Activated naive CD4-positive, alpha-beta T cell treated with anti-CD3 and anti-CD28 coated beads, Interleukin-2, amount 10 ng/mL, durations not matched to agents 7 days and 5 days (primary cell): Measurements from ENCODE around the gene APC2.

Experiments used
- CTCF ChIA-PET: fragments of 350-600 bp; sonication (Branson Sonifier 250); formaldehyde crosslinking; loops from one replicate; lab custom pipeline; 2021; ENCODE audit warnings: antibody characterized with exemption; lab: Charles Lee
- DNase-seq: peaks from one replicate; pipeline ENCODE4 v3.0.0-alpha.2; 2020
- H3K27ac Mint-ChIP-seq: one replicate; pipeline ENCODE4 v1.8.0; 2021; ENCODE audit warnings: mild to moderate bottlenecking, moderate library complexity, mixed read lengths
- H3K27me3 Mint-ChIP-seq: one replicate; pipeline ENCODE4 v1.8.0; 2021; ENCODE audit warnings: mild to moderate bottlenecking, mixed read lengths
- H3K36me3 Mint-ChIP-seq: one replicate; pipeline ENCODE4 v1.8.0; 2021; ENCODE audit warnings: mixed read lengths
- H3K4me1 Mint-ChIP-seq: one replicate; pipeline ENCODE4 v1.8.0; 2021; ENCODE audit warnings: mixed read lengths
- H3K4me3 Mint-ChIP-seq: one replicate; pipeline ENCODE4 v1.8.0; 2021; ENCODE audit warnings: mild to moderate bottlenecking, moderate library complexity, mixed read lengths
- H3K9me3 Mint-ChIP-seq: one replicate; pipeline ENCODE4 v1.8.0; 2021; ENCODE audit warnings: mixed read lengths

Gene APC2

GRCh38 chr19:1455336-1456120 lies 5.6 kb downstream of the APC2 start:
- H3K9me3 Mint-ChIP-seq = no peaks in the 10 kb centered on the region
- H3K27ac Mint-ChIP-seq = no peak overlapping the region
- no peaks in the 10 kb centered on the region for H3K36me3 Mint-ChIP-seq
- H3K4me1 Mint-ChIP-seq = peaks cover 18% of the 10 kb centered on the region
- no peak overlapping the region for H3K4me3 Mint-ChIP-seq
- CTCF ChIA-PET = interaction anchor here (1.3 to 3.0 kb wide), 2 partner anchors 10 to 15 kb away, joined by 3 to 10 read pairs; no protein-coding TSS in a partner anchor
- DNase-seq = peak; percentile 73
- H3K27me3 Mint-ChIP-seq = peaks cover 95% of the 10 kb centered on the region

GRCh38 chr19:1456121-1456900 lies 6.4 kb downstream of the APC2 start:
- Mint-ChIP-seq H3K4me3 (no peak overlapping the region), H3K27me3 (peaks cover 88% of the 10 kb centered on the region), H3K9me3 (no peaks in the 10 kb centered on the region), H3K36me3 (no peaks in the 10 kb centered on the region), H3K4me1 (peaks cover 13% of the 10 kb centered on the region), H3K27ac (no peak overlapping the region)
- CTCF ChIA-PET = interaction anchor here (1.3 to 3.0 kb wide), 2 partner anchors 11 to 16 kb away, joined by 3 to 10 read pairs; no protein-coding TSS in a partner anchor
- no peak for DNase-seq

- no peak for DNase-seq
- Mint-ChIP-seq H3K4me3 (no peak overlapping the region), H3K27me3 (peaks cover 79% of the 10 kb centered on the region), H3K4me1 (peaks cover 13% of the 10 kb centered on the region), H3K9me3 (no peaks in the 10 kb centered on the region), H3K36me3 (no peaks in the 10 kb centered on the region), H3K27ac (no peak overlapping the region)
- CTCF ChIA-PET = interaction anchor here (1.2 kb wide), 1 partner anchor 11 kb away, joined by 3 read pairs; no protein-coding TSS in a partner anchor
Observed at GRCh38 chr19:1457031-1457739, 7.3 kb downstream of the APC2 start.

- Mint-ChIP-seq H3K36me3 (no peaks in the 10 kb centered on the region), H3K9me3 (no peaks in the 10 kb centered on the region), H3K4me3 (no peak overlapping the region), H3K27ac (no peak overlapping the region), H3K4me1 (peaks cover 12% of the 10 kb centered on the region), H3K27me3 (peaks cover 72% of the 10 kb centered on the region)
- DNase-seq = no peak
- CTCF ChIA-PET = interaction anchor here (1.2 kb wide), 1 partner anchor 12 kb away, joined by 3 read pairs; no protein-coding TSS in a partner anchor
Observed at GRCh38 chr19:1457892-1458291, 8.0 kb downstream of the APC2 start.

GRCh38 chr19:1459479-1459878 lies 9.6 kb downstream of the APC2 start:
- peaks cover 59% of the 10 kb centered on the region for H3K27me3 Mint-ChIP-seq
- no peak for DNase-seq
- H3K4me3 Mint-ChIP-seq = no peak overlapping the region
- CTCF ChIA-PET = no interaction called here
- no peaks in the 10 kb centered on the region for H3K36me3 Mint-ChIP-seq
- no peak overlapping the region for H3K27ac Mint-ChIP-seq
- H3K9me3 Mint-ChIP-seq = no peaks in the 10 kb centered on the region
- peaks cover 11% of the 10 kb centered on the region for H3K4me1 Mint-ChIP-seq

- Mint-ChIP-seq H3K4me3 (no peak overlapping the region), H3K4me1 (peaks cover 6% of the 10 kb centered on the region), H3K9me3 (no peaks in the 10 kb centered on the region), H3K27ac (no peak overlapping the region), H3K27me3 (peaks cover 59% of the 10 kb centered on the region), H3K36me3 (no peaks in the 10 kb centered on the region)
- no peak for DNase-seq
- CTCF ChIA-PET = no interaction called here
Observed at GRCh38 chr19:1460033-1460995, 10.4 kb downstream of the APC2 start.

- H3K27ac Mint-ChIP-seq = no peak overlapping the region
- H3K4me3 Mint-ChIP-seq = no peak overlapping the region
- CTCF ChIA-PET = no interaction called here
- H3K4me1 Mint-ChIP-seq = no peaks in the 10 kb centered on the region
- H3K36me3 Mint-ChIP-seq = no peaks in the 10 kb centered on the region
- no peaks in the 10 kb centered on the region for H3K9me3 Mint-ChIP-seq
- peaks cover 59% of the 10 kb centered on the region for H3K27me3 Mint-ChIP-seq
- DNase-seq = no peak
Observed at GRCh38 chr19:1461862-1462261, 11.9 kb downstream of the APC2 start.

GRCh38 chr19:1465191-1466016 lies 15.5 kb downstream of the APC2 start:
- CTCF ChIA-PET = interaction anchor here (1.2 kb wide), 1 partner anchor 49 kb away, joined by 3 read pairs; no protein-coding TSS in a partner anchor
- Mint-ChIP-seq H3K36me3 (no peaks in the 10 kb centered on the region), H3K4me1 (peaks cover 6% of the 10 kb centered on the region), H3K27ac (no peak overlapping the region), H3K4me3 (no peak overlapping the region), H3K9me3 (no peaks in the 10 kb centered on the region), H3K27me3 (peaks cover 55% of the 10 kb centered on the region)
- peak; percentile 52 for DNase-seq

GRCh38 chr19:1466018-1466460 lies 16.1 kb downstream of the APC2 start:
- DNase-seq = no peak
- peaks cover 61% of the 10 kb centered on the region for H3K27me3 Mint-ChIP-seq
- no peaks in the 10 kb centered on the region for H3K9me3 Mint-ChIP-seq
- H3K4me1 Mint-ChIP-seq = peaks cover 6% of the 10 kb centered on the region
- H3K36me3 Mint-ChIP-seq = no peaks in the 10 kb centered on the region
- H3K4me3 Mint-ChIP-seq = no peak overlapping the region
- H3K27ac Mint-ChIP-seq = no peak overlapping the region
- CTCF ChIA-PET = interaction anchor here (1.2 kb wide), 1 partner anchor 48 kb away, joined by 3 read pairs; no protein-coding TSS in a partner anchor

- Mint-ChIP-seq H3K27ac (no peak overlapping the region), H3K27me3 (peaks cover 67% of the 10 kb centered on the region), H3K36me3 (no peaks in the 10 kb centered on the region), H3K9me3 (no peaks in the 10 kb centered on the region), H3K4me3 (no peak overlapping the region), H3K4me1 (peaks cover 12% of the 10 kb centered on the region)
- CTCF ChIA-PET = interaction anchor here (1.2 kb wide), 1 partner anchor 48 kb away, joined by 3 read pairs; no protein-coding TSS in a partner anchor
- no peak for DNase-seq
Observed at GRCh38 chr19:1466461-1467214, 16.7 kb downstream of the APC2 start.

- CTCF ChIA-PET = no interaction called here
Observed at GRCh38 chr19:1467215-1467489, 17.2 kb downstream of the APC2 start.

More at GRCh38 chr19:1467215-1467489, 17.2 kb downstream of the APC2 start:
- peaks cover 73% of the 10 kb centered on the region for H3K27me3 Mint-ChIP-seq
- DNase-seq = no peak
- no peaks in the 10 kb centered on the region for H3K9me3 Mint-ChIP-seq
- H3K4me1 Mint-ChIP-seq = peaks cover 17% of the 10 kb centered on the region
- H3K27ac Mint-ChIP-seq = no peak overlapping the region
- H3K36me3 Mint-ChIP-seq = no peaks in the 10 kb centered on the region
- H3K4me3 Mint-ChIP-seq = no peak overlapping the region
